SK-N-SH (cell line): ENCODE data around the gene PFKFB2.

Source experiments
- CTCF ChIP-seq: fragments of 200-600 bp; sonication (generic); IDR thresholded peaks from 2 replicates; pipeline ENCODE4 v1.6.1; 2017; ENCODE audit warnings: antibody characterized with exemption, mild to moderate bottlenecking, moderate library complexity
- EP300 ChIP-seq, 2 experiments: IDR thresholded peaks; 2 replicates each; pipeline versions ENCODE4 v1.4.0 to v1.6.1; 2012; ENCODE audit warnings: borderline replicate concordance in 1 of 2, low read depth in 1 of 2, low read length in 1 of 2
- JUND ChIP-seq: IDR thresholded peaks from 2 replicates; pipeline ENCODE4 v1.4.0; 2012
- NFIC ChIP-seq: IDR thresholded peaks from 2 replicates; pipeline ENCODE4 v1.4.0; 2012; ENCODE audit warnings: borderline replicate concordance
- POLR2AphosphoS5 ChIP-seq: IDR thresholded peaks from 2 replicates; pipeline ENCODE4 v1.6.1; 2012; ENCODE audit warnings: low read depth, low read length
- REST ChIP-seq: IDR thresholded peaks from 2 replicates; pipeline ENCODE4 v1.6.1; 2012; ENCODE audit warnings: mild to moderate bottlenecking, low read depth, low read length, moderate library complexity
- RXRA ChIP-seq: IDR thresholded peaks from 2 replicates; pipeline ENCODE4 v1.4.0; 2012; ENCODE audit warnings: low read depth, mild to moderate bottlenecking, borderline replicate concordance
- SMC3 ChIP-seq: IDR thresholded peaks from 2 replicates; pipeline ENCODE4 v1.6.1; 2012; ENCODE audit warnings: low read depth, low read length, improper control_type of control experiment
- TAF1 ChIP-seq: IDR thresholded peaks from 2 replicates; pipeline ENCODE4 v1.6.1; 2012; ENCODE audit warnings: low read depth, mild to moderate bottlenecking, low read length, moderate library complexity, borderline replicate concordance
- TCF12 ChIP-seq: IDR thresholded peaks from 2 replicates; pipeline ENCODE4 v1.4.0; 2012
- ZBTB33 ChIP-seq: IDR thresholded peaks from 2 replicates; pipeline ENCODE4 v1.4.0; 2012; ENCODE audit warnings: low read depth, borderline replicate concordance

GRCh38 chr1:207034998-207035397 lies 18.1 kb upstream of the PFKFB2 start:
- TF ChIP-seq TAF1 (no peak), JUND (no peak), SMC3 (no peak), CTCF (no peak), NFIC (no peak), REST (no peak), ZBTB33 (no peak), TCF12 (no peak; the same call in 1 of the 2 replicates), POLR2AphosphoS5 (no peak), EP300 (IDR thresholded peaks at IDR 0.05; ENCODE audit: borderline replicate concordance in 1 of 2, low read depth in 1 of 2, low read length in 1 of 2) (no peak), RXRA (no peak)
